Gastrocnemius medialis (tissue), 4 donors: ENCODE data around the gene C5.

Experiments used
- POLR2A ChIP-seq, 2 donors: fragments of 450-650 bp; IDR thresholded peaks; one replicate each; pipeline ENCODE4 v1.6.1; 2017; ENCODE audit warnings: antibody characterized with exemption in 2 of 2, mild to moderate bottlenecking in 2 of 2, moderate library complexity in 2 of 2
- TF ChIP-seq, protein P1 (sequence below), 5 experiments: fragments of 450-650 bp in 3 of 5; fragments of 200-600 bp in 2 of 5; sonication (generic) in 2 of 5; IDR thresholded peaks in 4 of 5; conservative IDR thresholded peaks in 1 of 5; 1 replicate in 4 of 5; 2 replicates in 1 of 5; pipeline ENCODE4 v1.5.1; 2016 to 2019; ENCODE audit warnings: antibody characterized with exemption in 5 of 5, mild to moderate bottlenecking in 3 of 5, moderate library complexity in 3 of 5

- TF ChIP-seq, protein P1, sequence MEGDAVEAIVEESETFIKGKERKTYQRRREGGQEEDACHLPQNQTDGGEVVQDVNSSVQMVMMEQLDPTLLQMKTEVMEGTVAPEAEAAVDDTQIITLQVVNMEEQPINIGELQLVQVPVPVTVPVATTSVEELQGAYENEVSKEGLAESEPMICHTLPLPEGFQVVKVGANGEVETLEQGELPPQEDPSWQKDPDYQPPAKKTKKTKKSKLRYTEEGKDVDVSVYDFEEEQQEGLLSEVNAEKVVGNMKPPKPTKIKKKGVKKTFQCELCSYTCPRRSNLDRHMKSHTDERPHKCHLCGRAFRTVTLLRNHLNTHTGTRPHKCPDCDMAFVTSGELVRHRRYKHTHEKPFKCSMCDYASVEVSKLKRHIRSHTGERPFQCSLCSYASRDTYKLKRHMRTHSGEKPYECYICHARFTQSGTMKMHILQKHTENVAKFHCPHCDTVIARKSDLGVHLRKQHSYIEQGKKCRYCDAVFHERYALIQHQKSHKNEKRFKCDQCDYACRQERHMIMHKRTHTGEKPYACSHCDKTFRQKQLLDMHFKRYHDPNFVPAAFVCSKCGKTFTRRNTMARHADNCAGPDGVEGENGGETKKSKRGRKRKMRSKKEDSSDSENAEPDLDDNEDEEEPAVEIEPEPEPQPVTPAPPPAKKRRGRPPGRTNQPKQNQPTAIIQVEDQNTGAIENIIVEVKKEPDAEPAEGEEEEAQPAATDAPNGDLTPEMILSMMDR (IDR thresholded peaks at IDR 0.05 in 4 of 5, conservative IDR thresholded peaks at IDR 0.05 in 1 of 5): no peak
- TF ChIP-seq POLR2A (IDR thresholded peaks at IDR 0.05): no peak
Measured at GRCh38 chr9:121059513-121059912, 9.4 kb upstream of the C5 start.
